HG03342 (cell line): Measurements from ENCODE around the gene RAB25.
"Not testable (repeated sequence)": the region's sequence is repeated elsewhere in the genome, so short reads cannot be mapped to it uniquely, and the experiment has no call there.

ENCODE experiments used
- ATAC-seq: cut with Tn5 transposase; IDR thresholded peaks from one replicate; pipeline ENCODE4 v1.9.1; 2021; ENCODE audit warnings: mild to moderate bottlenecking, moderate library complexity; ENCODE audit not compliant: unreplicated experiment

RAB25 gene

DNA sequence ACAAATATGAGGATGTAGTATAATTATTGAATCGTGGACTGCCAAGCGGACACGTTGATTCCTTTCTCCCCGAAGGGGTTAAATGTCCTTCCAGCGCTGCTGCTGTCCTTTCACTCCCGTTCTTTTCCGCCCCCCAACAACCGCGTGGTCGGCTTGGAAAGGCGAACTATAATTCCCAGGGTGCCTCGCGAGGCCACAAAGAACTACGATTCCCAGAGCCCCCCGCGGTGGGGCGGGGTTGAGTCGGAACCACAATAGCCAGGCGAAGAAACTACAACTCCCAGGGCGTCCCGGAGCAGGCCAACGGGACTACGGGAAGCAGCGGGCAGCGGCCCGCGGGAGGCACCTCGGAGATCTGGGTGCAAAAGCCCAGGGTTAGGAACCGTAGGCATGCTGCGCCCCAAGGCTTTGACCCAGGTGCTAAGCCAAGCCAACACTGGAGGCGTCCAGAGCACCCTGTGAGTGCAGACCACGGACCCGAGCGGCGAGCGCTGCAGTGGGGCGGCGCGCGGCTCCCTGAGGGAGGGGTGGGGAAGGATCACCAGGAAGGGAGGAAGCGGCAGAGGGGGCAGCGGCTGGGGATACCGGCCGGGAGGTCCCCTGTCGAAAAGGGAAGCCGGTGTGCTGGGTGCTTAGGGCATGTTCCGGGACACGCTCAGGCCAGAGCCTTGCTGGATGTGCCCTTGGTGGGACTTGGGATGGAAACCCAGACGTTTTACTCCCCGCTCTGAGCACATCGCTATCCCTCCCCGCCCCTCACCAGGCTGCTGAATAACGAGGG, 6.3 kb upstream of the RAB25 start, which contains the start of gene LAMTOR2:
Gene LAMTOR2 (plus strand): TSS at position 283 of the 781 bp plus-strand sequence. CDS start 108 bp downstream, at position 391.
- peak; percentile 75 for ATAC-seq

DNA sequence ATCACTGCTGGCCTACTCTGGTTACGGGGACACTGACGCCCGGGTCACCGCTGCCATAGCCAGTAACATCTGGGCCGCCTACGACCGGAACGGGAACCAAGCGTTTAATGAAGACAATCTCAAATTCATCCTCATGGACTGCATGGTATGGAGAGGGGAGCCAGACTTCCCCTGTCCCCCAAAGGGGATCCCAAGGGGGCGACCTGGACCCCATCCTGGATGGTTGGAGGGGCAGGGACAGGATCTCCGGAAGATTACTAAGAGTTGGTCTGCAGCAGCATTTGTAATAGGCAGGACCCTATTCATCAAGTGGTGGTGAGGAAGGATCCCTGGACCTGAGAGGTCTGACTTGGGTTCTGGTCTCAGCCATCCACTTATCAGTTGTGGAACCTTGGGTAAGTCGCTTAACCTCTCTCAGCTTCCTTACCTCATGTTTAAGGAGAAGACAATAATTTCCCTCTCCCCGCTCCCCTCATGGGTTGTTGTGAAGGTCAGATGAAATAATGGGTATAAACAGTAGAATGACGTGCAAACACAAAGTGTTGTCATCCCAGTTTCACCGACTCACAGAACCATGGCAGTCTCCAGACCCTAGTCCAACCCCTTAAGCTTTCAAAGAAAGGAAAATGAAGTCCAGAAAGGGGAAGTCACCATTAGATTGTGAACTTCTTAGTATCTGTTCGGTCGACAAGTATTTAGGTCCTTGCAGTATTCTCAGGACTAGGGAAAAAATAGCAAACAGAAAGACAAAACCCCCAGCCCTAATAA, 5.5 kb upstream of the RAB25 start:
- ATAC-seq: no peak

DNA sequence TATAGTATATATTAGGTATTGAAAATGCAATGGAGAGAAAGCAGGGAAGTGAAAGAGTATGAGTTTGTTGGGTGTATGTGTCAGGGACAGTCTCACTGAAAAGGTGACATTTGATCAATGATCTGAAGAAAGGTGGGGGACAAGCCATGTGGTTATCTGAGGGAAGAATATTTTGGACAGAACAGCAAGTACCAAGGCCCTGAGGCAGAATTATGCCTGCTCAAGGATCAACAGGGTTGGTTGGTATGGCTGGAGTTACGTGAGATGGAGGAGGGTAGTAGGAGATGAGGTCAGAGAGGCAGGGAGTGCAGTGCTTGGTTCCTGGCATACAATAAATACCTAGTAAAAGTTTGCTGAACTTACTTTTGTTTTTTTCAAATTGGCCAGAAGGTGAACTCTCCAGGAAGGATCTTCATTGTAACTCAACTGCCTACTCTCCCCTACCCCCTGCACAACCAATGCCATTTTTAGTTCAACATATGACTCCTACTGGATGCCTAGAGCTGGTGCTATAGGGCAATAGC, 4.6 kb upstream of the RAB25 start:
- ATAC-seq: no peak

DNA sequence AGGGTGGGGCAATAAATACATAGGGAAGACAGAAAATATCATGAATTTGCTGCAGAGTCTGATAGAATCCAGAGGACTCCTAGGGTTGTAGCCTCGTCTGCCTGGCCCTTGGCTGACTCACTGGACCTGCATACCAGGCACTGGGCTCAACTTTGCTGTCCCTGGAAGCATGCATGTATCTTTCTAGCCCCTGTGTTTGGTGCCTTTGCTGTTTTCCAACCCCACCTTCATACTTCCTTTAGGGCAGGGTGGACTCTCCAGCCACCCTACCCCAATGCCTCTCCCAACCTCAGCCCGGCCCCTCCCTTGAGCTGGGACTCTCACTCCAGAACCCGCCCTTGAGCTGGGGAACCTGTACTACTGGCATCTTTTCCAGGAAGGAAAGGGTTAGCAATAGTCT, 1.2 kb downstream of the RAB25 start:
- ATAC-seq: no peak

DNA sequence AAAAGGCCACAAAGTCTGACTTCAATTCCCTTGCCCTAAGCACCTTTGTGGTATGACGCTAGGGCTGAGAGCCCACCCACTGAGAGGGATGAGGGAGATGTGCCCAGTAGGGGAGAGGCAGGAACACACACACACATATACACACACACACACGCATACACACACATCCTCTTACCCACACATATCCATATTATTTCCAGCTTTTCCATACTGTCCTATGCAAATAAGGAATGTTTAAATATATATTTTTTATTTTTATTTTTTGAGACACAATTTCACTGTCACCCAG, 3.0 kb downstream of the RAB25 start:
- ATAC-seq: no peak

DNA sequence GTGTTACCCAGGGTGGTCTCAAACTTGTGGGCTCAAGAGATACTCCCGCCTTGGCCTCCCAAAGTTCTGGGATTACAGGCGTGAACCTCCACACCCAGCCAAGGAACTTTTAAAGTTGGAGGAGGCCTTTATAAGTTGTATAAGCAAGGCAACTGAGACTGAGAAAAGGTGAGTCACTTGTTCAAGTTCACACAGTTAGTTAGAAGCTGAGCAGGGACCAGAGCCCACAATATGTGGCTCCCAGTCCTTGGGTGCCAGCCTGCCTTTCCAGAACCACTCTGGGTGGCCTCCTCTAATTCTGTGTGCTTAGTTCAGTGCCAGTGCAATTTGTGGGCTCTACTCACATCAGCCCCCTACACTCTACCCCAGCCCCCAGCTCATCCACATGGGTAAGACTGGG, 3.7 kb downstream of the RAB25 start:
- ATAC-seq: no peak

DNA sequence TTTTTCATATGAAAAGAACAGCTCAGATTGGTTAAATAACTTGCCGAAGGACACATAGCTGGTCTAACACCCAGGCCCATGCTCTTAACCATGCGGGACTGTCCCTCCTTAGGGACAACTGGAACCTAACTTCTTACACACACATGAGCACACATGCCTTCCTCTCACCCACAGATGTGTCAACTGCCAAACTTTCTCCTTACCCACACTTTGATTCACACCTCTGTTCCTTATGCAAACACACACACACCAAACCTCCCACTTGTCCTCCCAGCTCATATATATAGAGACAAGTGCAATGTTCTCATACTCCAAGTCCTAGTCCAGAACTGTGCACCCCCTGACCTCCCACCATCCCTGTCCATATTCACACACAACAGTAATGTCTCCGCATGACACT, 4.3 kb downstream of the RAB25 start:
- ATAC-seq: no peak

DNA sequence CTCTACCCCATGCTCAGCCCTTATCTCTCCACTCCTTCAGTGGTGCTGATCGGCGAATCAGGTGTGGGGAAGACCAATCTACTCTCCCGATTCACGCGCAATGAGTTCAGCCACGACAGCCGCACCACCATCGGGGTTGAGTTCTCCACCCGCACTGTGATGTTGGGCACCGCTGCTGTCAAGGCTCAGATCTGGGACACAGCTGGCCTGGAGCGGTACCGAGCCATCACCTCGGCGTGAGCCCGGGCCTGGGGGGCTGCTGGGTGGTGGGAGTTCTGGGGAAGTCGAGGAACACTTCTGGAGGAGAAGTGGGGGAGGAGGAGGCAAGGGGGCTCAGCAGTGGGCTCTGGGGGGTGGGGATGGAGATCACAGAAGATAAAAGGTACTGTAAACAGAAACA, 4.9 kb downstream of the RAB25 start:
- no peak for ATAC-seq

DNA sequence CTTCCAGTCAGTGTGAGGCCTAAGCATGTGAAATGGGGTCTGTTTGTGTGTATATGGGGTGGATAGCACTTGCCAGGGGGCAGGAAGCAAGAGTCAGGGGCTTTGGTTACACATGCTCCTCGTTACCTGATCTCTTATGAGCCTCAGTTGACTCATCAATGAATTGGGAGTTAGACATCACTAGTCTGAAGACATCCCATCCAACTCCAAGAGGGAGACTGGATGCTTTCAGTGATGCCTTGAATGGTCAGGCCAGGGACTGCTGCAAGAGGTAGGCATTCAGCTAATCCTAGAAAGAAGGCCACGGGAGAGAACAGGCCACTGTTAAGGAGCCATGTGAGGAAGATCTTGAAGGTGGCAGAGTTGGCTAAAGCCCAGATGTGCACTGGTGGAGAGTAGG, 6.3 kb downstream of the RAB25 start:
- no peak for ATAC-seq

DNA sequence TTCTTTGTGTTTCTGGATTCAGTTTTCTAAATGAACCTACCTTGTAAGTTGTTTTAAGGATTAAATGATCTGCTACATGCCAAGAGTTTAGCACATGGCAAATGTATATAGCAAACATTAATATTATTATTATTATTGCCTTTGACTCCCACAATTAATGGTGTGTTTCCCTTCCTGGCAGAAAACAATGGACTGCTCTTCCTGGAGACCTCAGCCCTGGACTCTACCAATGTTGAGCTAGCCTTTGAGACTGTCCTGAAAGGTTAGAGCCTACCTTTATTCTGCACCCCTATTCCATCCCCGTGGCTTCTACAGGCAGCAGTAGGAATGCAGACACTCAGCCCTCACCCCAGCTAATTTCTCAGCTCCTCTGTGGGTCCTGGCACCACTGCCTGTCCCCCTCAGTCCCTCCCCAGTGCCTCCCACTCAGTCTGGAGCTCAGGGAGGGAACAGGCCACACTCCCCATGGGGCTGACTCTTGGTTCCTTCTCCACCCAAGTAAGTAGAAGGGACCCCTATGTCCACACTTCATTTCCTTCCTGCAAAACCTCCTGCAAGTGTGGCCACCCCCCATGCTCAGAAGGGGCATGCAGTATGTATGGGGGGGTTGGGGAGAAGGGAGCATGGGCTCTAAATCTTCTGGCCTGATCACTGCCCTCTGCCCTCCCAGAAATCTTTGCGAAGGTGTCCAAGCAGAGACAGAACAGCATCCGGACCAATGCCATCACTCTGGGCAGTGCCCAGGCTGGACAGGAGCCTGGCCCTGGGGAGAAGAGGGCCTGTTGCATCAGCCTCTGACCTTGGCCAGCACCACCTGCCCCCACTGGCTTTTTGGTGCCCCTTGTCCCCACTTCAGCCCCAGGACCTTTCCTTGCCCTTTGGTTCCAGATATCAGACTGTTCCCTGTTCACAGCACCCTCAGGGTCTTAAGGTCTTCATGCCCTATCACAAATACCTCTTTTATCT, 8.8 kb downstream of the RAB25 start:
- no peak for ATAC-seq

DNA sequence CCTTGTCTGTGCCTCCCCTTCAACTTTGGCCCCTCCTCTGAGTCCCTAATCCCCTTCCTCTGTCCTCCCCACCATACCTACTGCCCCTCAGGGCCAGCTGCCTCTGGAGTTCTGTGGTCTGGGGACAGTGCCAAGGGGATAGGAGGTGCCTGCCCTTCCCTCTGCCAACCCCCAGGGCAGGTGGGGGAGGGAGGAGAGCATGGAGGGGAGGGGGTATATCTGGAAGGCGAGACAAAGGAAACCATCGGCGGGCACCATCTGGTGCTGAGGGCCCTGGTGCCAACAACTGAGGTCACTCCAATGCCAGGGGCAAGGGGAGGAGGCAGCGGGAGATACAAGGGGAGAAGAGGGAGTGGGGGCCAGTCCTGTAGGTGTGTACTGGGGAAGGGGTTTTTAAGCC, 9.6 kb downstream of the RAB25 start:
- ATAC-seq: no peak

DNA sequence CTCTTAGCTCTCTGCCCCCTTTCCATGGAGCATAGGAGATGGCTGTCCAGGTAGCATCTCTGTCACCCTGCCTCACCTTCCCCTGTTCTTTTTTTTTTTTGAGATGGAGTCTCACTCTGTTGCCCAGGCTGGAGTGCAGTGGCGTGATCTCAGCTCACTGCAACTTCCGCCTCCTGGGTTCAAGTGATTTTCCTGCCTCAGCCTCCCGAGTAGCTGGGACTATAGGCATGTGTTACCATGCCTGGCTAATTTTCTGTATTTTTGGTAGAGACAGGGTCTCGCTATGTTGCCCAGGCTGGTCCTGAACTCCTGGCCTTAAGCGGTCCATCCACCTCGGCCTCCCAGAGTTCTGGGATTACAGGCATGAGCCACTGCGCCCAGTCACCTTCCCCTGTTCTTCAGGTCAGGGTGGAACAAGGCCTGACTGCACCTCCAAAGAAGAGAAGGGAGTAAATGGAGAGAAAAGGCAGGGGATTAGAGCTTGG, 10.4 kb downstream of the RAB25 start:
- not testable (repeated sequence) for ATAC-seq

DNA sequence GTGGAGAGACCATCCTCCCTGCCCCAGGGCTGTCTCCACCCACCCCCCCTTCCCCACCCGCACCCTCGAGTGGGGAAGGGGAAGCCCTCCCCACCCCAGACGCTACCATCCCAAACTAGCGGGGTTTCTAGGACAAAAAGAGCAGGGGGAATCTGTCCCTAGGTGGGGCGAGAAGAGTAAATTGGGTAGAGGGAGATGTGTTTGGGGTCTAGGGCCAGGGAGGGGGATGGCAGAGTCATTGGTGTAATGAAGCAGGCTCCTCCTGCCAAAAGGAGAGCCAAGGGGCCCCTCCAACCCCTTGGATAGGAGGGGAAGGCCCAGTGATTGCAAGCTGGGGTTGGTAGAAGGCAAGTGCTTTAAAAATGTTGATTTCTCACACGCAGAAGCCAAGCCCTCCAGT, 11.3 kb downstream of the RAB25 start:
- ATAC-seq: no peak

DNA sequence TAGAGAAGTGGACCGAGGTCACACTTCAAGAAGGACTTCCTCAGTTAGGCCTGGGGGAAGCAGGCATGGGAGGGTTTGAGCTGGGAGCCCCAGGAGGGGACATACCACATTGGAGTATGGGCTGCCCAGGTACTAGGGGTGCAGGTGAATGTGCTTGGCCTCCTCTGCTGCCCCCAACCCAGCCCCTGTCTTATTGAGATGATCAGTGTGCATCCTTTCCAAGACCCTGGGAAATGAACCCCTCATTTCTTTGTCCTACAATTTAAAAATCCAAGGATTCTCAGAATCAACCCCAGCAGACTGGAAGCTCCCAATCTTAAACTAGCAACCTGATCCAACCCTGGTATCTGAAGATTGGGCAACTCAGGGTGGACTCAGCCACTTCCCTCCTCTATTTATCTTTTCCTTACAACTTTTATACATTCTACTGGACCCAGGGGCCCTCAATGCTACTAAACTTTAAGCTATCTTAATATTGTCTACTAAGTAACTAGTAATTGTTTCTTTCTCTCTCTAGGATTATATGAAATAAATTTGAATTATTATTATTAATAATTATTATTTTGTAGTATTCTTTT, 12.2 kb downstream of the RAB25 start:
- ATAC-seq: no peak

DNA sequence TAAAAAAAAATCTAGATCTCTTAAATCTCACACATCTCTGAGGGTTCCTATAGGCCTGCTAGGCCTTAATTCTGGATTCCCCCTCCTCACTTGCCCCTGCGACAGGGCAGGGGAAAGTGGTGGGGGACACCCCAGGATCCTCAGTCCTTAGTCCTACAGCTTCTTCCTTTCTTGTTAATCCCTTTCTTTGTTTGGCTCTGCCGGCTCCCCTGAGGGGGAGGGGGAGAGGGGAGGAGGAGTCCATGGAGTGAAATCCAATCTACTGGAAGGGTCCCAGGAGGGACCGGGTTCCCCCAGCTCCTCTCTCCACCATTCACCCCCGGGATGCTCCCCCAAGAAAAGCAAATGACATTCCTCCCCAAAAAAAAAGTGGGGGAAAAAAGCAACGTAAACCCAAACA, 12.8 kb downstream of the RAB25 start:
- no peak for ATAC-seq

DNA sequence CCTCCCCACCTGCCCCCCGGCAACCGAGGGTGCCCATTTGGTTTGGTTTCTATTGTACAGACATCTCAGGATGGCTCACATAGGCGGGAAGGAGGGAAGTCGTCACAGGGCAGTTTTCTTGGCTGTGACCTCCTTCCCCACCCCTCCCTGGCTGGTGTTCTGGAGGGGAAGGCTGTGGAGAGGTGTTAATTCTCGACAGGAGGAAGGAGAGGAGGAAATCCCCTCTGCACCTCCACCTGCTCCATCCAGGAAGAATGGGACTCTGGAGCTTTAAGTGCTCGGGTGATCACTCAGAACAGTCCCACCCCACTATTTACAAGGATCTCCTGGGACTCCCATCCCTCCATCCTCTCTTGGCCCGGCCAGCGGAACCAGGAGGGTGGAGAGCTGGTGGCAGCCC, 13.7 kb downstream of the RAB25 start:
- no peak for ATAC-seq

DNA sequence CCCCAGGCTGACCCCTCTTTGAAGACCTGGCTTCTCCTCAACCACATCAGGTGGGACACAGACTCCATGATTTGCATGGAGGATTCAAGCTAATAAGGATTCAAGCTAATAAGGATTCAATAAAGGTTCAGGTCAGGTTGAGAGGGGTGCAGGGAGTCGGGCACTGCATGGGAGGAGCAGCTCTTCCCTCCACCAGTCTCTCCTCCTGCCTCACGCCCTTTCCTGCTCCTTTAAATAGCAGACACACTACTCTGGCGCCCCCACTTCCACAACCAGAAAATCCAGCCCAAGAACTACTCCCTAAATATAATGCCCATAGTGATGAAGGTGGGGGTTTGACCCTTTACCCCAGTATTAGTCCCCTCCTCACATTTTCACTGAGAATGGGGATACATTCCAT, 14.2 kb downstream of the RAB25 start:
- ATAC-seq: no peak

DNA sequence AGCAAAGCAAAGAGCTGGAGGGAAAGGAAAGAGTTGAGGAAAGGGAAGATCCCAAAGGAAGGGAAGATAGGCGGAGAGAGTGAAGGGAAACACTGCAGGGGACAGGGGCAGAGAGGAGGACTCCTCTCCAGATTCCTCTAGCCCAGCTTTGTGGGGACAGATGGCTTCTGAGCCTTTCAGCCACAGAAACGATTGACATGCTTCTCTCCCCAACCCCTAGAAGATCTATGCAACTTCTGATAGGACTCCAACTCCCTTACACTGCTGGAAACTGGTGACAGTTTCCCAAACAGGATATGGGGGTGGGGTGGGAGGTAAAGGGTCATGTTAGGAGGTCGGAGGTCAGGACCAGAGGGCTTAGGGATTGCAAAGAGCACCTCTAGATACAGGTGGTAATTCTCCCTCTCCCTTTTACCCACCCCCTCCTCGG, 14.8 kb downstream of the RAB25 start:
- ATAC-seq: no peak

DNA sequence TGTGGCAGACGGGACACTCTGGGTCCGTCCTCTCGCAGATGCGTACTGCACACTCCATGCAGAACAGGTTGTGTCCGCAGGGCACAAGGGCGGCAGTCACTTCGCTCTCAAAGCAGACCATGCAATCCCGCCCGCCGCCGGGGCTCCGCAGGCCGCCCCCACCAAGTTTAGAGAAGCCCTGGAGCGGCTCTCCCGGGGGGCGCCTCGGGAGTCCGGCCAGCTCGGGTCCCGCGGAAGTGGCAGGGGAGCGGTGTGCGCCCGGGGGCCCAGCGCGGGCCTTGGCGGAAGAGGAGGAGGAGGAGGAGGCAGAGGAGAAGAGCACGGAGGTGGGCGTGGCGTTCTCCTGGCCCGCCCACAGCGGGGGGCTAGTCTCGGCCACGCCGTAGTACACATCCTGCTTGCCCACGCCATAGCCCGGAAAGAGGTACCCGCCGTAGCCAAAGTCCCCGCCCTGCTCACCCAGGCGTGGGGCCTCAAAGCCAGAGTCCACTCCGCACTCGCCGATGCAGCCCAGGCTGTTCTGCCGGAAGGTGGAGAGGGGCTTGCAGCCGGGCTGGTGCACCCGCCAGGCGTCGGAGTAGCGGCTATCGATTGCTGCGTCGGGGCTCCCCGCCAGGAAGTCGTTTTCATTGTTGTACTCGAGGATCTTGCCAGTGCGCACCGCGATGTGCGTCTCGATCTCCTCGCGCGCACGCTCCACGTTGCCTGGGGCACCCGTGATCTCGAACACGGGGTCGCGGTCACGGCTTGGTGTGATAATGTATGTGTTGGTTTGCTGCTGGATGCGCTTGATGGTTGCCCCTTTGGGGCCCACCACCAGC, 15.9 kb downstream of the RAB25 start:
- peak; percentile 51 for ATAC-seq

DNA sequence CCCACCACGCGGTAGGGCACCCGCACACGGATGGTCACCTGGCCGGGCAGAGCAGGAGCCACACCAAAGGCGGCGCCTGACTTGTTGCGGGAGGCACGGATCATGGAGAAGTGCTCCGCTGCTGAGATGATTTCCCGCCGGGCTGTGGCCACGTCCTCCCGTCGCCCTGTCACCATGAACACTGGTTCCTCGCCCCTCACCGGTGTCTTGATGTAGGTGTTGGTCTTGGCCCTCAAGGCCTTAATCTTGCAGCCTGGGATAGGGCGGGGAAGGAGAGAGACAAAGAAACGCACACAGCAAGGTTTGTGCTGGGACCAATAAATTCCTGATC, 16.4 kb downstream of the RAB25 start:
- ATAC-seq: no peak
